ENCODE results near the gene SLC27A6. TPM values are rescaled to one million over a fixed set of nuclear protein-coding genes. Genes with fewer than 3 reads are reported as not detected.

Gene SLC27A6
- total RNA-seq, 2 donors from 2014 or later: 0.21 TPM; not detected in 1

DNA sequence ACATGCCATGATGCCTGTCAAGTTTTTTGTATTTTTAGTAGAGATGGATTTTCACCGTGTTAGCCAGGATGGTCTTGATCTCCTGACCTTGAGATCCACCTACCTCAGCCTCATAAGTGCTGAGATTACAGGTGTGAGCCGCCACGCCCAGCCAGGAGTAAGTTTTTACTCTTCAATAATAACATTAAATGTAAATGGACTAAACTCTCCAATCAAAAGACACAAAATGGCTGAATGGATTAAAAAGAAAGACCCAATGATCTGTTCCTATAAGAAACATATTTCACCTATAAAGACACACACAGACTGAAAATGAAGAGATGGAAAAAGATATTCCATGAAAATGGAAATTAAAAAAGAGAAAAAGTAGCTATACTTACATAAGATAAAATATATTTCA, 92.0 kb downstream of the SLC27A6 start:
- Histone ChIP-seq H3K27ac (no peak overlapping the region), H3K27me3 (replicated peaks; ENCODE audit: insufficient read depth) (no peaks in the 10 kb centered on the region), H3K4me3 (no peak overlapping the region), H3K9me3 (peaks cover 5% of the 10 kb centered on the region), H3K36me3 (no peaks in the 10 kb centered on the region), H3K4me1 (ENCODE audit: control insufficient read depth in 1 of 2, low read depth in 2 of 2) (no peaks in the 10 kb centered on the region)
- no peak for TF ChIP-seq CTCF (IDR thresholded peaks at IDR 0.05)
- ATAC-seq (ENCODE audit: insufficient number of reproducible peaks, low FRiP score, low read depth) (no peak), DNase-seq (ENCODE audit: low spot score) (no peak)

DNA sequence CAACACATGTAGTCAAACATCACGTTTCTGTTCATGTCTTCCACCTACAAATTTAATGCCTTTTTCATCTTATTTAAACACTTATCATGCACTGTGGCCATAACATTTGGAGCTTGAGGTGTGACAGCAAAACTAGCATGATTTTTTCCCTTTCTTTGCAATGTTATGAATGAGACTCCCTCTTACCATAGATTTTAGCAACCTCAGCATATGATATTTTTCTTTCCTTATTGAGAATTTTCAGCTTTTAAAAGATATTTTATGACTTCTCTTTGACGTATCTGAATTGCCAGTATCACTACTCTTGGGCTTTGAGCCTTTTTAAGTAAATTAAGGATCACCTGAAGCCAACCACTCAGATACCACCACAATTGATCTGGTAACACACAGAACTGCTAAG, 96.6 kb downstream of the SLC27A6 start:
- TF ChIP-seq CTCF (IDR thresholded peaks at IDR 0.05): no peak
- peaks cover 5% of the 10 kb centered on the region for H3K9me3 ChIP-seq
- ATAC-seq (ENCODE audit: insufficient number of reproducible peaks, low FRiP score, low read depth) (no peak), DNase-seq (ENCODE audit: low spot score) (no peak)
- no peaks in the 10 kb centered on the region for H3K27me3 ChIP-seq (replicated peaks; ENCODE audit: insufficient read depth)
- no peak overlapping the region for H3K4me3 ChIP-seq
- H3K27ac ChIP-seq: no peak overlapping the region
- H3K4me1 ChIP-seq (ENCODE audit: control insufficient read depth in 1 of 2, low read depth in 2 of 2): no peaks in the 10 kb centered on the region
- H3K36me3 ChIP-seq: no peaks in the 10 kb centered on the region

GRCh38 chr5:129063483-129064113, 98.3 kb downstream of the SLC27A6 start:
- Histone ChIP-seq H3K9me3 (no peaks in the 10 kb centered on the region), H3K36me3 (no peaks in the 10 kb centered on the region), H3K27me3 (replicated peaks; ENCODE audit: insufficient read depth) (no peaks in the 10 kb centered on the region), H3K27ac (no peak overlapping the region), H3K4me1 (ENCODE audit: control insufficient read depth in 1 of 2, low read depth in 2 of 2) (no peaks in the 10 kb centered on the region), H3K4me3 (no peak overlapping the region)
- ATAC-seq (ENCODE audit: insufficient number of reproducible peaks, low FRiP score, low read depth) (no peak), DNase-seq (ENCODE audit: low spot score) (no peak)
- TF ChIP-seq CTCF (IDR thresholded peaks at IDR 0.05): no peak

DNA sequence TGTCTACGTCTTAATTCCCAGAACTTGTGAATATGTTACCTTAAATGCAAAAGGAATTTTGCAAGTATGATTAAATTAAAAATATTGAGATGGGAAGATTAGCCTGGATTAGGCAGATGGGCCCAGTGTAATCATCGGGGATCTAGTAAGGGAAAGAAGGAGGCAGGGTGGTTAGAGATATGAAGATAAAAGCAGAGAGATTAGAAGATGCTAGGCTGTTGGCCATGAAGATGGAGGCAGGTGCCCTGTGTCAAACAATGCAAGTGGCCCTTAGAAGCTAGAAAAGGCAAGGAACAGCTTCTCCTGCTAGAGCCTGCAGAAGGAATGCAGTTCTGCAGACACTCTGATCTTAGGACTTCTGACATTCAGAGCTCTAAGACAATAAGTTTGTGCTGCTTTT, 100.4 kb downstream of the SLC27A6 start:
- Histone ChIP-seq H3K4me3 (no peak overlapping the region), H3K36me3 (no peaks in the 10 kb centered on the region), H3K27me3 (replicated peaks; ENCODE audit: insufficient read depth) (no peaks in the 10 kb centered on the region), H3K9me3 (no peaks in the 10 kb centered on the region), H3K27ac (no peak overlapping the region), H3K4me1 (ENCODE audit: control insufficient read depth in 1 of 2, low read depth in 2 of 2) (no peaks in the 10 kb centered on the region)
- no peak for ATAC-seq (ENCODE audit: insufficient number of reproducible peaks, low FRiP score, low read depth)
- DNase-seq (ENCODE audit: low spot score): no peak
- TF ChIP-seq CTCF (IDR thresholded peaks at IDR 0.05): no peak

GRCh38 chr5:129067745-129068144, 102.5 kb downstream of the SLC27A6 start:
- no peaks in the 10 kb centered on the region for H3K36me3 ChIP-seq

More at GRCh38 chr5:129067745-129068144, 102.5 kb downstream of the SLC27A6 start:
- Histone ChIP-seq H3K9me3 (no peaks in the 10 kb centered on the region), H3K27me3 (replicated peaks; ENCODE audit: insufficient read depth) (no peaks in the 10 kb centered on the region), H3K4me3 (no peak overlapping the region), H3K27ac (no peak overlapping the region), H3K4me1 (ENCODE audit: control insufficient read depth in 1 of 2, low read depth in 2 of 2) (no peaks in the 10 kb centered on the region)
- no peak for TF ChIP-seq CTCF (IDR thresholded peaks at IDR 0.05)
- no peak for ATAC-seq (ENCODE audit: insufficient number of reproducible peaks, low FRiP score, low read depth)
- no peak for DNase-seq (ENCODE audit: low spot score)

Data from thoracic aorta (tissue), 2 donors.